GM12865 (cell line): ENCODE results near the gene LCE2C.
"Not testable (repeated sequence)": the region's sequence is repeated elsewhere in the genome, so short reads cannot be mapped to it uniquely, and the experiment has no call there.

Experiments used
- DNase-seq: peaks from one replicate; pipeline ENCODE4 v3.0.0; 2010; ENCODE audit warnings: low read depth
- H3K4me3 ChIP-seq: 2 replicates; pipeline ENCODE4 v1.5.1; 2011; ENCODE audit warnings: mild to moderate bottlenecking, low read depth, low read length, control low read depth
- TF ChIP-seq, protein P1 (sequence below): IDR thresholded peaks from 2 replicates; pipeline ENCODE4 v1.5.1; 2011; ENCODE audit warnings: low read length, control low read depth, low read depth, inconsistent platforms; ENCODE audit not compliant: insufficient read depth; ENCODE audit errors: missing control alignments

Gene LCE2C

GRCh38 chr1:152654110-152654509 lies 21.0 kb upstream of the LCE2C start:
- DNase-seq = peak; percentile 71
- H3K4me3 ChIP-seq = no peak overlapping the region
- TF ChIP-seq, protein P1, sequence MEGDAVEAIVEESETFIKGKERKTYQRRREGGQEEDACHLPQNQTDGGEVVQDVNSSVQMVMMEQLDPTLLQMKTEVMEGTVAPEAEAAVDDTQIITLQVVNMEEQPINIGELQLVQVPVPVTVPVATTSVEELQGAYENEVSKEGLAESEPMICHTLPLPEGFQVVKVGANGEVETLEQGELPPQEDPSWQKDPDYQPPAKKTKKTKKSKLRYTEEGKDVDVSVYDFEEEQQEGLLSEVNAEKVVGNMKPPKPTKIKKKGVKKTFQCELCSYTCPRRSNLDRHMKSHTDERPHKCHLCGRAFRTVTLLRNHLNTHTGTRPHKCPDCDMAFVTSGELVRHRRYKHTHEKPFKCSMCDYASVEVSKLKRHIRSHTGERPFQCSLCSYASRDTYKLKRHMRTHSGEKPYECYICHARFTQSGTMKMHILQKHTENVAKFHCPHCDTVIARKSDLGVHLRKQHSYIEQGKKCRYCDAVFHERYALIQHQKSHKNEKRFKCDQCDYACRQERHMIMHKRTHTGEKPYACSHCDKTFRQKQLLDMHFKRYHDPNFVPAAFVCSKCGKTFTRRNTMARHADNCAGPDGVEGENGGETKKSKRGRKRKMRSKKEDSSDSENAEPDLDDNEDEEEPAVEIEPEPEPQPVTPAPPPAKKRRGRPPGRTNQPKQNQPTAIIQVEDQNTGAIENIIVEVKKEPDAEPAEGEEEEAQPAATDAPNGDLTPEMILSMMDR = peak; percentile 72

- DNase-seq = no peak
- TF ChIP-seq, protein P1 = no peak
- H3K4me3 ChIP-seq = no peak overlapping the region
These were observed 18.6 kb upstream of the LCE2C start for GRCh38 chr1:152656459-152656858.

DNA sequence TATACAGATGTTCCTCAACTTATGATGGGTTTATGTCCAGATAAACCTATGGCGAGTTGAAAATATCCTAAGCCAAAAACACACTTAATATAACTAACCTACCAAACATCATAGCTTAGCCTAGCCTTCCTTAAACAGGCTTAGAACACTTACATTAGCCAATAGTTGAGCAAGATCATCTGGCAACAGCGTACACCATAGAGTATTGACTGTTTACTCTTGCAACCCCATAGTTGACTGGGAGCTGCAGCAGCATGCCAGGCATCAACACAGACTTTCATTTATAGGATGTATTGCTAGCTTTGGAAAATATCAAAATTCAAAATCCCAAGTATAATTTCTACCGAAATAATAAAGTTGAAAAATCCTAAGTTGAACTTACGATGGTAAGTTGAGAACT lies 17.4 kb upstream of the LCE2C start:
- no peak for DNase-seq
- TF ChIP-seq, protein P1 = no peak
- H3K4me3 ChIP-seq = no peak overlapping the region

DNA sequence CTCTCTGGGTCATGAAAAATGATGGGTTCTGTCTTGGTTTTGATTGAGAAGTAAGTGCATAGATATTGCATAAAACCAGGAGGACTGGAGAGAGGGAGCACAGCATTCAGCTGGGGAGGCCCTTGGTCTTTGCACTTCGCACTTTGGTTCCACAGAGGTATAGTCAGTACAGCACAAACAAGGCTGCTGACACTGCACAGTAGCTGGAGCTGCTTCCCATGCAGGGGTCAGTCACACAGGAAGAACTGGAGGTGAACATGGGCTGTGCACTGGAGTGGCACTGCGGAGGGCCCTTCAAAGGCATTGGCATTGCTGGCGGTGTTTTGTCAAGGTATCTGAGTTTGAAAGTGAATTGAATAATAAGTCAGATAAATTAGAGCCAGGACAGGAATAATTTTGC lies 16.4 kb upstream of the LCE2C start:
- DNase-seq = no peak
- H3K4me3 ChIP-seq = no peak overlapping the region
- TF ChIP-seq, protein P1 = no peak

DNA sequence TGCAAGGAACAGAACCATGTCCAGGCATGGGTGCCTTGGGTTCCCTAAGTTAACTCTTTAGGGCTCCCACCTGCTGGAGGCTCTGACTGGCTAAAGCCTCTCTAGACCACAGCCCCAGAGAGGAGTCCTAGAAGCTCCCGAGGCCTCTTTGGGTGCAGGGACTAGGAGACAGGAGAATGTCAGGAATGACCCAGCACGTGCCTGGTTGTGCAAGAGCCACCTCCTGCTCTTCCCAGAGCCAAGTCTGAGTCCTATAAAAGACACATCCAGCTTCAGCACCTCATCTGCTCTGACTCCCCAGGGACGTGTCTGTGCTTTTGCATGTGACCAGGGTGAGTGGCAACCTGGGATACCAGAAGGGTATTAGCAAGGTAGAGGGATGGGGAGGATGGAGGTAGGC lies 12.0 kb upstream of the LCE2C start, which contains the start of gene LCE2D:
Gene LCE2D, plus strand, starts transcription at position 283 of the 400 bp plus-strand sequence. CDS start 726 bp downstream, outside the sequence.
- H3K4me3 ChIP-seq = no peak within 1 kb of the TSS
- DNase-seq = no peak
- TF ChIP-seq, protein P1 = no peak

DNA sequence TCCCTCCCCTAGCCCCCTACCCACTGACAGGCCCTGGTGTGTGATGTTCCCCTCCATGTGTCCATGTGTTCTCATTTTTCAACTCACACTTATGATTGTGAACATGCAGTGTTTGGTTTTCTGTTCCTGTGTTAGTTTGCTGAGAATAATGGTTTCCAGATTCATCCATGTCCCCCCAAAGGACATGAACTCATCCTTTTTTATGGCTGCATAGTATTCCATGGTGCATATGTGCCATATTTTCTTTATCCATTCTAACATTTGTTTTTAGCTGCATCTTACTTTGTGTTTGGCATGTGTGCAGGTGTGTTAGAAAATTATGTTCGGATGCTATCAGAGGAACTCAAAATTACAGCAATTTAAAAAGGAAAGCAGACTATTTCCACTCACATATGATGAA lies 8.9 kb upstream of the LCE2C start:
- DNase-seq, H3K4me3 ChIP-seq: not testable (repeated sequence)

GRCh38 chr1:152667648-152668047 lies 7.4 kb upstream of the LCE2C start:
- TF ChIP-seq, protein P1 = no peak
- H3K4me3 ChIP-seq = no peak overlapping the region
- DNase-seq = no peak

- TF ChIP-seq, protein P1 = no peak
- no peak overlapping the region for H3K4me3 ChIP-seq
- DNase-seq = no peak
These were observed 2.1 kb upstream of the LCE2C start for GRCh38 chr1:152673016-152673415.
